Body of pancreas (tissue), 4 donors: ENCODE results near the gene COMMD2.

Experiments
- POLR2A ChIP-seq, 3 donors: fragments of 450-650 bp; IDR thresholded peaks; one replicate each; pipeline ENCODE4 v1.6.1; 2016; ENCODE audit warnings: antibody characterized with exemption in 3 of 3, mild to moderate bottlenecking in 2 of 3
- TF ChIP-seq, protein P1 (sequence below), 7 experiments: fragments of 450-650 bp in 4 of 7; fragments of 200-600 bp in 3 of 7; sonication (generic) in 3 of 7; IDR thresholded peaks; one replicate each; pipeline ENCODE4 v1.5.1; 2016 to 2019; ENCODE audit warnings: antibody characterized with exemption in 7 of 7

DNA sequence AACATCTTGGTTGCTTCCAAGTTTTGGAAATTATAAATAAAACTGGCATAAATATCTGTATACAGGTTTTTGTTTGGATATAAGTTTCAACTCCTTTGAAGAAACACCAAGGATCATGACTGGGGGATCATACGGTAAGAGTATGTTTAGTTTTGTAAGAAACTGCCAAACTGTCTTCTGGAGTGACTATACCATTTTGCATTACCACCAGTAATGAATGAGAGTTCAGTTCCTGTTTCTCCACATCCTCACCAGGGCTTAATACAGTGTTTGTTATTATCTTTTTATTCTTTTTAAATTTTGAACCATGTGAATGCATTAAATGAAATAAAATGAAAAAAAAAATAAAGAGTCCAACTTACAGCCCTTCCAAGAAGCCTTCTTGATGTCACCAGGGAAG is 43.7 kb upstream of the COMMD2 start:
- TF ChIP-seq, protein P1, sequence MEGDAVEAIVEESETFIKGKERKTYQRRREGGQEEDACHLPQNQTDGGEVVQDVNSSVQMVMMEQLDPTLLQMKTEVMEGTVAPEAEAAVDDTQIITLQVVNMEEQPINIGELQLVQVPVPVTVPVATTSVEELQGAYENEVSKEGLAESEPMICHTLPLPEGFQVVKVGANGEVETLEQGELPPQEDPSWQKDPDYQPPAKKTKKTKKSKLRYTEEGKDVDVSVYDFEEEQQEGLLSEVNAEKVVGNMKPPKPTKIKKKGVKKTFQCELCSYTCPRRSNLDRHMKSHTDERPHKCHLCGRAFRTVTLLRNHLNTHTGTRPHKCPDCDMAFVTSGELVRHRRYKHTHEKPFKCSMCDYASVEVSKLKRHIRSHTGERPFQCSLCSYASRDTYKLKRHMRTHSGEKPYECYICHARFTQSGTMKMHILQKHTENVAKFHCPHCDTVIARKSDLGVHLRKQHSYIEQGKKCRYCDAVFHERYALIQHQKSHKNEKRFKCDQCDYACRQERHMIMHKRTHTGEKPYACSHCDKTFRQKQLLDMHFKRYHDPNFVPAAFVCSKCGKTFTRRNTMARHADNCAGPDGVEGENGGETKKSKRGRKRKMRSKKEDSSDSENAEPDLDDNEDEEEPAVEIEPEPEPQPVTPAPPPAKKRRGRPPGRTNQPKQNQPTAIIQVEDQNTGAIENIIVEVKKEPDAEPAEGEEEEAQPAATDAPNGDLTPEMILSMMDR (IDR thresholded peaks at IDR 0.05), result no peak
- no peak for TF ChIP-seq POLR2A (IDR thresholded peaks at IDR 0.05)
